Fibroblast of skin of scalp (primary cell): ENCODE data around the gene PLA2G2D. TPM values are rescaled to one million over a fixed set of nuclear protein-coding genes. Genes with fewer than 3 reads are reported as not detected.
A peak's percentile ranks its signal among the peaks of the same experiment; 100 is the strongest.

Experiments used
- DNase-seq: peaks from one replicate; pipeline ENCODE4 v3.0.0-alpha.2; 2013
- polyA plus RNA-seq, 2 experiments: library from polyadenylated mRNA; unstranded; fragments of 120-200 nt; gene quantifications; one replicate each; pipeline ENCODE4 v1.2.1, GENCODE V29; 2013; ENCODE audit not compliant: insufficient read length in 2 of 2

Gene PLA2G2D, protein sequence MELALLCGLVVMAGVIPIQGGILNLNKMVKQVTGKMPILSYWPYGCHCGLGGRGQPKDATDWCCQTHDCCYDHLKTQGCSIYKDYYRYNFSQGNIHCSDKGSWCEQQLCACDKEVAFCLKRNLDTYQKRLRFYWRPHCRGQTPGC
- 0.04 TPM for polyA plus RNA-seq (2013, experiment 1 of 2; ENCODE audit: insufficient read length)
- 0.06 TPM for polyA plus RNA-seq (2013, experiment 2 of 2; ENCODE audit: insufficient read length)

DNA sequence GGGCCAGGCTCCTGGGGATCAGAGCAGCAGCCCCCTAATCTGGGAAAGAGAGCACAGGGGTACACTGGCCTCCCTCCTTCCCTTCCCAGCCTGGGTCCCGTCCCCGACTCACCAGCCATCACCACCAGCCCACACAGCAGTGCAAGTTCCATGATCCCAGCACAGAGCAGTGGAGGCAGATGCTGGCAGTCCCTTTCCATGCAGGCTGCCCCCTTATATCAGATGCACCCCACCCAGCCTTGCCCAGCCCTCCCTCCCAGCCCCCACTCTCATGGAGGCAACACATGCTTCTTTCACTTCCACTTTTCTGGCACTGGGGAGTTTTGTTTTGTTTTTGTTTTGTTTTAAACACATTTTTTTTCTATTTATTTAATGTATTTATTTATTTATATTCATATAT, at the start of gene PLA2G2D:
PLA2G2D (minus strand) TSS at position 190 of the 400 bp plus-strand sequence; CDS start at position 152, 38 bp downstream.
- DNase-seq, result no peak

DNA sequence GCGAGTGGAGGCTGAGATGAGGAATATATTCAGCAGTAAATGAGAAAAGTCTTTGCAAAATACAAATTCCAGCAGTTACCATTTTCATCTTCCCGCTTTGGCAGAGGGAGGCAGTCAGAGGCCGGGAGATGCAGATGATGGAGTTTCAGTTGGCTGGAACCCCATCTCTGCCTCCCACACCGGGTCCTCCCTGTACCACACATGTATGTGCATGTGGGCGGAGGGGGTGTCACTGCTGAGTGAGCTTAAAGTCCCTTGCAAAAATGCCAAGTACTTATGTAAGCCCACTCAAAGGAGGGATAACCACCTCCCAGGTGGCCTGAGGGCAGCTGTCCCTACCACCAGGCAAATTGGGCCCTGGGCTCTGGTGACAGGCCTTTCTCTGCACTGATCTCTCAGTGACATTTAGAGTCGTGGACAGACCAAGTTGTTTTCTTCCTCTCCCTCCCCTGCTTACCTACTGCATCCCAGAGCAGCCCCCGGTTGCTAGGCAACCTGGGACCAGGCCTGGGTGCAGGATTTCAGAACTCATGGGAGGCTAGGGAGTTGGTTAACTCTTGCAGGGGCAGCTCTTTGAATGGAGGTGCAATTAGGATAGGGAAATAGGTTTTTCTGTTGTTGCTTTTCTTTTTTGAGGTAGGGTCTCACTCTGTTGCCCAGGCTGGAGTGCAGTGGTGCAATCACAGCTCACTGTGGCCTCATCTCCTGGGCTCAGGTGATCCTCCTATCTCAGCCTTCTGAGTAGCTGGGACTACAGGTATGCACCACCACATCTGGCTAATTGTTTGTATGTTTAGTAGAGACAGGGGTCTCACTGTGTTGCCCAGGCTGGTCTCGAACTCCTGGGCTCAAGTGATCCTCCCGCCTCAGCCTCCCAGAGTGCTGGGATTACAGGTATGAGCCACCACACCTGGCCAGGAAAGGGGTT, 49.5 kb upstream of the PLA2G2D start:
- DNase-seq, result no peak

DNA sequence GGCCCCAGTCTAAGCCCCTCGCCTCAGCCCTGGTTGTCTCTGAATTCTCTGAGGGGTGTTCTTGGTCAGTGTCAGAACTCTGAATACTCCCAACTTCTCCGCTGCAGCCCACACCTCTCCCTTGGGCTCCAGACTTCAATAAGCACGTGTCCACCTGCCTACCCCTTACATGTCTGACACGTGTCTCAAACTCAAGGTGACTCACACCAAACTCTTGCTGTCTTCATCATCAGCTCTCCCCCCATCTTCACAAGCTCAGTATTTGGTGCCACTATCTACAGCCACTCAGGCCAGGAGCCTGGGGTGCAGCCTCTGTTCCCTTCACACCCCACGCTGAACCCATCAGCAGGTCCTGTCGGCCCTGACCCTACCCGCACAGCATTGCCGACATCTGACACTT, 47.8 kb upstream of the PLA2G2D start:
- DNase-seq, result no peak

DNA sequence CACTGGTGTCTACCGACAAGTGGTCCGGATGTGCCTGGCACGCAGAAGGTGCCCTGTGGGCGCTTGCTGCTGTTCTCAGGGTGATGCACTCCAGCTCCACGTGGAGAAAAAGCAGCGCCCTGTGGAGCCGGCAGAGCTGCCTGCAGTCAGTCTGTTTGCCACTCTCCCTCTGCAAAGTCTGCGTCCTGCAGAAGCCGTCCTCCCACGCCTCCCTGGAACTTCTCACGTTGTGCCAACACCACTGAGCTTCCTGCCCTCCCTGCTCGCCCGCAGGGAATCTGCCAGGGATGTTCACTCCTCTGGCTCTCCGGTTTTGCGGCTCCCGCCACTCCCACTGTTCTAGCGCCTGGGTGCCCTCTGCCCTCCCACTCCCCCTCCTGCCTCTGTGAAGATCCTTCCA, 46.7 kb upstream of the PLA2G2D start:
- DNase-seq, result no peak

DNA sequence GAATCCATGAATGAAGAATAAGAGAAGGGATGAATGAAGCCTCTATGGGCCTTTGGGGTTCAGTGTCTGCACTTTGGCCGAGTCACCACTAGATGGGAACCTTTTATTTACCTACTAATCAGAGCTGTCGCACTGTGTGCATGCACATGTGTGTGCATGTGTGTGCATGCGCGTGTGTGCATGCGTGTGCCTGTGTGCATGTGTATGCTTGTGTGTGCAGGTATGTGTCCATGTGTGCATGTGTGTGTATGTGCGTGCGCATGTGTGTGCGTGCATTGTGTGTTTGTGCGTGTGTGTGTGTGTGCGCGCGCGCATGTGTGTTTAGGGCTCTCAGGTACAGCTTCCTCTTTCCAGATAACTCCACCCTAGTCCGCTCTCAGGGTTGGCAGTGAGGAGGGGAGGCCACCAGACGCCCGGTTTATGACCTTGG, 46.2 kb upstream of the PLA2G2D start:
- DNase-seq, result no peak

DNA sequence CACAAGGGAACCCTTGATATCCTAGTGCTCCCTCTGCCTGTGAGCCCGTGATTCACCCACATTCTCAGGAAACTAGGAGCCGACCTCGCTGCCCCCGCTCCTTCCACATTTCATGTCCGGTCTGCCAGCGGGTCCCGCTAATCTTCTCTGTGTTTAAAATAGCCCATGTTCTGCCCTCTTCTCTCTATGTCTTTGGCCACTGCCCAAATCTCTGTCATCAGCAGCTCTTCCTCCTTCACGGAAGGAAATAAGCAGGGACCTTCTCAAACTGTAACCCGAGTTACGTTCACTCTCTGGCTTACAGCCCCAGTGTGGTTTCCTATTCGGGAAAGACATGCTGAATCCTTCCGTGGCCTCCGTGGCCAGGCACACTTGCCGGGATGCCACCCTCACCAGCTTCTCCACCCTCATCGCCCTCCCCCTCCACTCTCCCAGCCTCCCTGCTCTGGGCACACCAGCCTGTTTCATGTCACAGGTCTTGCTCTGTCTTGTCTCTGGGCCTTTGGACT, 45.4 kb upstream of the PLA2G2D start:
- DNase-seq, result no peak

DNA sequence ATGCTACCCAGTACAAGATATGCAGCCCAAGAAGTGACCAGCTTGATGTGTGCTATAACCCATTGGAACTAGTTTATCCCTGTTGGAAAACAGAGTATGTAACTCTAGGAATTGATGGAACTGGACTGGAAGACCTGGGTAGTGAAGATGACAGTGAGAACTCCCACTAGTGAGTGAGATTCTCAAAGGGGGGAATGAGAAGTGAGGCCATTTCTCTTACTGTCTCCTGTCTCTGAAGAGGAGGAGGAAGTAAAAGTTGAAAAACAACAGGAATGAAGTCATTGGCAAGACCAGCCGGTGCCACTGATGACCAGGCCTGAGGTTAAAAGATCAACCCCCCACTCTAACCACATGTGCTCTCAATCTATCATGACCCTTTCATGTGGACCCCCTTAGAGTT, 40.7 kb upstream of the PLA2G2D start:
- no peak for DNase-seq

DNA sequence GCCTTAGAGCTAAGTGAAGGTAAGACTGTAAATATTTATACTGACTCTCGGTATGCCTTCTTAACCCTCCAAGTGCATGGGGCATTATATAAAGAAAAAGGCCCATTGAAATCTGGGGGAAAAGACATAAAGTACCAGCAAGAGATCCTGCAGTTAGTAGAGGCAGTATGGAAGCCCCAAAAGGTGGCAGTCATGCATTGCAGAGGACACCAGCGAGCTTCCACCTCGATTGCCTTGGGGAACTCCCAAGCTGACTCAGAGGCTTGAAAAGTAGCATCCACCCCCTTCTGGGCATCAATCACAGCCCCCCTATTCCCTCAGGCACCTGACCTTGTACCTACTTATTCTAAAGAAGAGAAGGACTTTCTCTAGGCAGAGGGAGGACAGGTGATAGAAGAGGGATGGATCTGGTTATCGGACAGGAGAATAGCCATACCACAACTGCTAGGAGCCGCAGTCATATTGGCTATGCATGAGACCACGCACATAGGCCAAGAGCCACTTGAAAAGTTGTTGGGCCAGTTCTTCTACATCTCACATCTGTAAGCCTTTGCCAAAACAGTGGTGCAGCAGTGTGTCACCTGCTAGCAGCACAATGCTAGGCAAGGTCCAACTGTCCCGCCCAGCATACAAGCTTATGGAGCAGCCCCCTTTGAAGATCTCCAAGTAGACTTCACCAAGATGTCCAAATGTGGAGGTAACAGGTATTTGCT, 39.2 kb upstream of the PLA2G2D start:
- no peak for DNase-seq

DNA sequence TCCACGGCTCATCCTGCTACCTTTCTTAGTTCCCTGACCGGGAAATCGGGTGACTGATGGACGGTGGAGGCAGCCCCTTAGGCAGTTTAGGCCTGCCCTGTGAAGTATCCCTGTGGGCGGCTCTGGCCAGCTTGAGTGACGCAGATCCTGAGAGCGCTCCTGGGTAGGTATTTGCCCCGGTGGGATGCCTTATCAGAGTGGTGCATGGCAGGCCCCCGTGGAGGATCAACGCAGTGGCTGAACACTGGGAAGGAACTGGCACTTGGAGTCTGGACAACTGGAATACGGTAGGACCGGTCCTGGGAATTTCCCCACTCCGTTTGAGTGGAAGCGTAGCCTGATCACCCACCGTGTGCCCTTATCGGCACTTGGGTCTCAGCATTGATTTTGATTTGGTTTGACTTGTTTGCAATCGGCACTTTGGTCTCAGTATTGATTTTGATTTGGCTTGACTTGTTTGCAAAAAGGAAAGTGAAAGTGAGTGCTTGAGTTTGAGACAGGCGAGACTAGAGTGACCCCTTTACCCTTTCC, 35.0 kb upstream of the PLA2G2D start:
- no peak for DNase-seq

DNA sequence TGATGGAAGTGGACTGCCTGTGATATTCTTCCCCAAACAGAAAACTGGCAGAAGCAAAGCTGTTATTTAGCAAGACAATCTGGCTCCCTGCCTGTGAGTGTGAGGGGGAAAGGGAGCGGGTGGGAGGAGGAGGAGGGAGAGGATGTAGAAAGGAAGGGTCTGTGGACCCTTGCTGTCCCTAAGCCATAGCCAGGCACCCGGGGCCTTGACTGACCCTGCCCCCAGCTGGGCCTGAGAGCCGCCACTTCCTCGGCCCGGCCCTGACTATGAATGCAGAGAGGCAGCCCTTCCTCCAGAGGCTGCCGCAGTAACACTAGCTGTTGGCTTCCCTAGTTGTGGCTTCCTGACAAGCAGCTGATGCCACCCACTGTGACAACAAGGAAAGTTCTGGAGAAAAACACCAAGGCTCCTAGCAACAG, 33.7 kb upstream of the PLA2G2D start:
- DNase-seq, result peak; percentile 68

DNA sequence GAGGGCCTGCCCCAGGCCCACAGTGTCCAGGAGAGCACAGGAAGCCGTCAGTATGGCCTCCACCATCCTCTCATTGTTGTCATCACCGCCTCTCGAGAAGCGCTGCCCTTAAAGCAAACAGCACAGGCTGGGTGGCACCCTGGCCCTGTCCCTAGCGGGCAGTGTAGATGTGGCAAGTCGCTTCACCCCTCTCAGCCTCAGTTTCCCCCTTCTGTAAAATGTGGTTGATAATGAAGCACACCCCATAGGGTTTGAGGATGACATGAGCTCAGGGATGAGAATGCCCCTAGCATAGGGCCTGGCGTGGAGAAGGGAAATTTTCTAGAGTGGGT, 33.2 kb upstream of the PLA2G2D start:
- DNase-seq, result no peak

DNA sequence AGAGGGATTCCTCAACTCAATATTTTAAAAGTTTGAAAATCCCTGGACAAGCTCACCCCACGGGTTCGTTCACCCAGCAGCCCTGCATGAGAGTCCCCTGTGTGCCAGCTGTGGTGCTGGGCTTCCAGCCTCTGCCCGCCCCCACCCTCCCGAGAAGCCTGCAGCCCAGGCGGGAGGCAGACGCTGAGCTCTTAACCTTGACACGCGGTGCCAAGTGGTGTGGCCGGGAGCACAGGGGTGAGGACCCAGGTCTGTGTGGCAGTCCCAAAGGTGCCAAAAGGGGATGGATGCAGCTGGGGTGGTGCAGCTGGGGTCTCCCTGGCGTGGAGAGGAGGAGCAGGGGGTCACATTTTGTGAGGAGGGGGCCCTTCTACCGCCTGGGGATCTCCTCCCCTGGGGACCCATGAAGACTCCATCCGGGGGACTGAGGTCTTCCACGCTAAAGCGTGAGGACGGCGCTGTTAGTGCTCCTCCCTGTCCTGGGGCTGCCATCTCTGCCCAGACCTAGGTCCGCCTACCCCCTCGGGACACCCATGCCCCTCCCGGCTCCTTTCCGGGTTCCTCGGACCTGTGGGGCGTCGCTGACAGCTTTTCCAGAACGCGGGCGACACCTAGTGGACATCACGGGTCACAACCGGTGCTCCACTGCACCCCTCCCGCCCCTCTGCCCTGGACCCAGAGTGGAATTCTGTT, 32.7 kb upstream of the PLA2G2D start:
- peak; percentile 84 for DNase-seq

DNA sequence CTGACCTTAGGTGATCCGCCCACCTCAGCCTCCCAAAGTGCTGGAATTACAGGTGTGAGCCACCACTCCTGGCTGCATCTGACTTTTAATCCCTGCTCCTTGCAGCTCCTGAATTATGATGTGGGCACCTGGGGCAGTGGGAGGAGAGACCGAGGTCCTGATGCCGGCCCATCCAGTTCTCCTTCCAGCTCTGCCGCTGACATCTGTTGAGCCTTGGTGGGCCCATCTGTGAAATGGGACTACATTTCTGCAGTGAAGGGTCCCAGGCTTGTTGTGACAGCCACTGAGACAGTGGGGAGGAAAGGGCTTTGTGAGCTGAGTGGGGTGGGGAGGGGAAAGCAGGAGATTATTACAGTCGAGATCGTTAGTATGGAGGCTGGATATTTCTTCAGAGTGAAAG, 31.6 kb upstream of the PLA2G2D start:
- DNase-seq, result no peak

DNA sequence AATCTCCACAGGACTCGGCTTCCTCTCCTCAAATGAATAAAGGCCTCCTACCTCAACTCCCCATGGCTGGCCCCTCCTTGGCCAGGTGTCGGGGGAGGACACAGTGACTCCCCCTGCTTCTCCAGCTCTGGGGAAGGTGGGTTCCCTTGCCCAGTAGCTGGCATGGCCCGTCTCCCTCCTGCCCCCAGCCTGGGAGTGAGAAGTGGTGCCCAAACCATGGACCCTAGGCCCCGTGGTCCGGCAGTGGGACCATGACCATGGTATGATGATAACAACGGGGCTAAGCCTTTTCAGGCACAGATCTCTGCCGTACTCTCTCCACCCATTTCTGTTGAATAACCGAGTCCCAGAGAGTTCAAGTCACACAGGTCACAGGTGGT, 31.0 kb upstream of the PLA2G2D start:
- DNase-seq, result no peak

DNA sequence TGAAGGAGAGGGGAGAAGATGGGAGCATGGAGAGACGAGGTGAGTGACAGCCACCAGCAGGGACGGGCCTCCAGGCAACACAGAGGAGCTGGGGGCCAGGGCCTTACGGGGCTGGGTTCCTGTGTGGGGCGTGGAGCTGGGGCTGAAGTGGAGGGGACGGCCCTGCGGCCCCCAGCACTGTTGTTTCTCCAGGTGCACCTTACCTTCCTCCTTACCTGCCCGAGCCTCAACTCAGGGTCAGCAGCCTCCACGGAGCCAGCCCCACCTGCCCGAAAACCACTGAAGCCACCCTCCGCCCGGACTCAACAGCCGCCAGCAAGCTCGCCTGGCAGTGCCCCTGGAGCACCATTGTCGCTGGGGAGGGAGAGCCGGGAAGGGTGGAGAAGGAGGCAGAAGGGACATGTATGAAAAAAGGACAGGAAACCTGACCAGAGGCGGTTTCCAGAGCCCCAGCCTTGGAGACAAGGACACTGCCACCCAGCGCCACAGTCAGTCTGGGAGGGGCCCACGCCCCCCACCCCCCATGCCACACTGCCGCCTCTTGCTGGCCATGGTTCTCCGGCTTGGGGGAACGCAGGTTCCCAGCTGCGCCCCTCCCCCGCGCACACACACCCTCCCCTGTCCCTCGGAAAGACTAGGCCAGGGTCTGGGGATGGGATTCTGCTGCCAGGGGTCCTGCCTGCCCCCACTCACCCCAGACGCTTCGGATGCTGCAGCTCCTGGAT, 30.4 kb upstream of the PLA2G2D start:
- DNase-seq, result no peak

DNA sequence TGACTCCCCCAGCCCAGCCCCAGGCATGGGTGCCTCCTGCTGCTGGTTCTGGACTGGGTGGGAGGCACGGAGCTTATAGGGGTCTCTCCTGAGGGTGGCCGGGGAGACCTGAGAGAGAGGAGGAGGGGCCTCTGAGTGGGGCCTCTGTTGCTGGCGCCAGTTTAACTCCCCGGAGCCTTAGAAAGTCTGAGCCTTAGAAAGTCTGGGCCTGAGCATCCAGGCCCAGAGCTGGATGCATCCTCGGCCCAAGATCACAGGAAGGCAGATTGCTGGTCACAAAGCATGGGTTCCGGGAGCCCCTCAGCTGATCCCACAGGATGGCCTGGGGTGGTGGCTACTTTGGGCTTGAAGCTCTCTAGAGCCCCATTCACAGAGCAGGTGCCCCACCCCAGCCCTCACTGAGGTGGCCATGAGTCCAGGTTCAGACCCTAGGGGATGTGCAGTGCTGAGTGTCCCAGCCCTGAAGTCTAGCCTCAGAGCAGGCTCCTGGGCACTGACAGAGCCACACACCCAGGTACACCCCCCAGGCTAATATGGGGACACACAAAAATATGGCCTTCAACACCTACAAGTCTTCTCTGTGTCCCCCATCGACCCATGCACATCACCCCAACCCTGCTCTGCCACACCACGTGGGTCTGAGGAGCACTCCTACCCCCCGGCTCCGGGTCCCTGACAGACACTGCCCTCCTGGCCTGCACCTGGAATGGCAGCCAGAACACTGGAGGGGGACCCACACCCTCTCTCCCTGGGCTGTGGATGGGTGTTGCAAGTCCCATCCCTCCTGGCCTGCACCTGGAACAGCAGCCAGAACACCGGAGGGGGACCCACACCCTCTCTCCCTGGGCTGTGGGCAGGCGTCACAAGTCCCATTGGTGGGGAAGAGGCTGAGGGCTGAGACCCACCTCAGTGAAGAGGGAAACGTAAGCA, 29.5 kb upstream of the PLA2G2D start:
- no peak for DNase-seq

DNA sequence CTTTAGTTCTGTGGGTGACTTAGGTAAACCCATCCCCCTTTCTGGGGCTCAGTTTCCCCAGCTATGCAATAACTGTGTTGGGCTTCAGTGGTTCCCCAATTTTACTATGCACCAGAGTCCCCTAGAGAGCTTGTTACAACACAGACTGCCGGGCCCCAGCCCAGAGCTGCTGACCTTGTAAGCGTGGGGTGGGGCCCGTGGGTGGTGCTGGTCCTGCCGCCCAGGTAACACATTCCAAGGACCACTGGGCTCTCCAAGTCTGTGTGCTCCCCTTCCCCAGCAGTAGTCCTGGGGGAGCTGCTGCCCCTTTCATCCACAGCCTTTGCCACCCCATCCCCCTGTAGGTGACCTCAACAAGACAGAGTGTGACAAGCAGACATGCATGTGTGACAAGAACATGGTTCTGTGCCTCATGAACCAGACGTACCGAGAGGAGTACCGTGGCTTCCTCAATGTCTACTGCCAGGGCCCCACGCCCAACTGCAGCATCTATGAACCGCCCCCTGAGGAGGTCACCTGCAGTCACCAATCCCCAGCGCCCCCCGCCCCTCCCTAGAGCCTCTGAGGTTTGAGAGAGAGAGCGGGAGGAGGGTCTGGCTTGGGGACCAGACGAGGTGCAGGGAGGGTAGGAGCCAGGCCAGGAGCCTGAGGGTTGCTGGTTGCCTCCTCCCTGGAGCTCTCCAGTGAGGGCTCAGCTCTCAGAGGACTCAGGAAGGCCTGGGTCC, 28.7 kb upstream of the PLA2G2D start:
- no peak for DNase-seq

DNA sequence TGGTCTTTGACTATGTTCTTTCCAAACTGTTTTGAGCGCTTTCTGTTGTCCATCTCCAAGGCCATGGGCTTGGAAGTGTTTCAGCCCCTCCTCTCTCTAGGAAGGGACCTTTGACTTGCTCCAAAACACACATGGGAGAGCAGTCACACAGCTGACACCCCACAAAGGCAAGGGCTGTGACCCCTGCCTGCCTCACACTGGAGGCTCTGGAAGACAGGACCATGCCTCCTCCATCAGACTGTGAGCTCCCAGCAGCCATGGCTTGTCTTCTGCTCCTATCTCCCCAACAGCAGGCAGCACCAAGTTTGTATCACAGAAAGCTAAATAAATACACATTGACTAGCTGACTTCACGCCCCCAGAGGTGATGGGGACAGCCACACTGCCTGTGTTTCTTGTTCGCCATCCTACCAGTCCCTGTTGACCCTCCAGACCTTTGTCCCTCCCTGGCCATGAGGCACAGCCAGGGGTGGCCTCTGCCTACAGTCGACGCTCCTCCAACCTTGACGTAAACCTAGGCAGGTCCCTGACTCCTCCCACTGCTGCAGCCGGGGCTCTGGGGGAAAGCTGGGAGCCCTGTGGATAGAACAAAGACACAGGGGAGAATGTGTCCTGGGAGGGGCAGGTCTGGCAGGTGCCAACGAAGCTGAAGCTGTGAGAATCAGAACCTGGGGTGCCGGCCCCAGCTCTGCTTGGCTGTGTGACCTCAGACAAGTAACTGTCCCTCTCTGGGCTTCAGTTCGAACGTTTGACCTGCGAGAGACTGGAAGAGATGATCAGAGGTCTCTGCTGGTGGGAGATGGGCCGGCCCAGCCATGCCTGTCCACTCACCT, 24.6 kb upstream of the PLA2G2D start:
- DNase-seq, result no peak

DNA sequence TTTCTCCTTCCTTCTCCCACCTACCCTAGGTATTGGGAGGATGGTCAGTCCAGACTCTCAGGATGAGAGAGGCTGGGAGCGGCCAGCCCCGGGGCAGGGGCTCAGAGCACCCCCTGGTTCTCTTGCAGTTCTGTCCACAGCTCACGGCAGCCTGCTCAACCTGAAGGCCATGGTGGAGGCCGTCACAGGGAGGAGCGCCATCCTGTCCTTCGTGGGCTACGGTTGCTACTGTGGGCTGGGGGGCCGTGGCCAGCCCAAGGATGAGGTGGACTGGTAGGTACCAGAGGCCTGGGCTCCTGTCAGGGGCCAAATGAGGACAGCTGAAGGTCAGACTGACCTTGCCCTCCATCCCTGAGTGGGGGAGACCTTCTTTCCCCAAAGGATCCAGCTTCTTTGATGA, 24.0 kb upstream of the PLA2G2D start:
- DNase-seq, result no peak
